Stimulated activated naive CD4-positive, alpha-beta T cell (primary cell): ENCODE data around the gene GSC2.
"Not testable (repeated sequence)": the region's sequence is repeated elsewhere in the genome, so short reads cannot be mapped to it uniquely, and the experiment has no call there.

Experiments used
- DNase-seq, 6 experiments: peaks; one replicate each; lab custom pipeline; 2025; lab: John Stamatoyannopoulos, UW

GSC2 gene

GRCh38 chr22:19178065-19178656, 28.1 kb upstream of the GSC2 start:
- peak; percentile 36 to 71 (median 62) for DNase-seq

DNA sequence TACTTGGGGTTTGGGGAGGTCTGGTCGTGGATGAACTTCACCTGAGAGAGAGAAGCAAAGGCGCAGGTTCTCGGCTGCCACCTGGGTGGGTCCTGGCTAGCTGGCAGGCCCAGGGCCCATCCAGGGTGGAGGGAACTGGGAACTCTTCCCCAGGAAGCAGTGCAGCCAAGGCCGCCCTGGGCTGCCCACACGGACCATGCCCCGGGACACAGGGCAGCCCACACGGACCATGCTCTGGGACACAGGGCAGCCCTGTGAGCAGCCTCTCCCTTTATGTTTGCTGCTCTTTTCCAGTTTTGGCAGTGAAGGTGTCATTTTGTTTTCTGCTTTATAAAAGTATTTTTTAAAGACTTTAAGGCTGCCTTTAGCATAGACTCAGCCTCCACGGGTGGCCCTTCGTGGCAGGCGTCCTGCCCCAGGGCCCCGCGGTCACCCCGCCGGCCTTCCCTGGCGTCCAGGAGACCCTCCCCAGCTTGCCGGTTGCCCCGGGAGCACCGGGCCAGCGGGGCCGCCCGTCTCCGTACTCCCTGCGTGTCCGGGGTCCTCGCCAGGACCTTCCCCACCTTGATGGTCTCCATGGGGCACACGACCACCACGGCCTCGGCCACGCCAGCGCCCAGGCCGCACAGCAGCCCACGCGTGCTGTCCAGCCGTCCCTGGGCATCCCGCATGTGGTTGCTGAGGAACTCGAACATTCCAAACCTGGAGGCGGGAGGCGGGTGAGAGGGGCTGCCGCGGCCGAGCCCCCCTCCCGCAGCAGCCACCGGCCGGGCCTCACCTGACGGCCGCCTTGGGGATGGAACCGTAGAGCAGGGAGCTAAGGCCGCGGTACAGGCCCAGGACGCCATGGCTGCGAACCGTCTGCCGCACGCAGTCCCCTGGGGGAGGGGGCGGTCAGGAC, 27.3 kb upstream of the GSC2 start:
- DNase-seq, result no peak

- no peak for DNase-seq
Observed at GRCh38 chr22:19176732-19177131, 26.6 kb upstream of the GSC2 start.

DNA sequence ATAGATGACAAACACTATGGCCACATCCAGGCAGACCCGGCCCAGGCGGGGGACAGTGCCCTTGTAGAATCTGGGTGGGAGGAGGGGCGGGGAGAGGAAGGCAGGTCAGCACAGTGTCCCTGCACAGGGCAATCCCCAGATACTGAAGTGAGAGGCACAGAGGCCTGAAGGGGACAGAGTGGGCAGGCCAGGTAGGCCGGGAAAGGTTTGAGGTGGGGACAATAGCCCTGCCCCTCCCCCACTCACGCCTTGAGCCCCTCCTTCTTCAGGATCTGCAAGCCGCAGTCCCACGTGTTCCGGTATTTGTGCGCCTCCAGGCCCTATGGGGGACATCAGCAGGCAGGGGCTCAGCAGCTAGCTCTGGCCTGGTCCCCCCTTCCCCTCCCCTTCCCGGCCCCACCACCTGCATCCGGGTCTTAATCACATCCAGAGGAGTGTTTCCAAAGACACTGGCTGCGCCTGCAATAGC, 26.1 kb upstream of the GSC2 start:
- DNase-seq, result no peak

- no peak for DNase-seq
Observed at GRCh38 chr22:19175602-19176174, 25.6 kb upstream of the GSC2 start.

DNA sequence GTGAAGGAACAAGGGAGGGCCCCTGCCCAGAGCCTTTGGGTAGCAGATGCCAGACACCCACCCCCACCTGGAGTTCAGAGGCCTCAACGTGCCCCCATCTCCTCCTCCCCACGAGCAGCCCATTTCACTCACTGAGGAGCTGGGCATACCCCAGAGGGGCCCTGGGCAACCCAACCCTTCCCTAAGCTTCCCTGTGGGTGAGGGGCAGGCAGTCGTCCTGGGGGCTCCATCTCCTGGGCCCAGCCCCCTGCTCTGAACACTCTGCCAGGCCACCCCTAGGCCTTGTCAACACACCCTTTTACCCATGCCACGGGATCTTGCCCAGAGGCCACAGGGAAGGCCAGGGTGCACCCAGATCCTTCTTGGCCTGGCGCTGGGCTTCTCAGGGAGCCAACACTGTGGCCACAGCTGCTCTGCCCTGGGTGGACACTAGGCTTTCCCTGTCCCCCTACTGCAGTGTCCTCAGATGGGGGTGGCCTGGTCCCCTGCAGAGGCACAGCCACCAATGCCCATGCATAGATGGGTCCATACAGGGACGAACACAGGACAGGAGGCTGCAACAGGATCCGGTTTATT, 25.0 kb upstream of the GSC2 start:
- DNase-seq, result no peak

DNA sequence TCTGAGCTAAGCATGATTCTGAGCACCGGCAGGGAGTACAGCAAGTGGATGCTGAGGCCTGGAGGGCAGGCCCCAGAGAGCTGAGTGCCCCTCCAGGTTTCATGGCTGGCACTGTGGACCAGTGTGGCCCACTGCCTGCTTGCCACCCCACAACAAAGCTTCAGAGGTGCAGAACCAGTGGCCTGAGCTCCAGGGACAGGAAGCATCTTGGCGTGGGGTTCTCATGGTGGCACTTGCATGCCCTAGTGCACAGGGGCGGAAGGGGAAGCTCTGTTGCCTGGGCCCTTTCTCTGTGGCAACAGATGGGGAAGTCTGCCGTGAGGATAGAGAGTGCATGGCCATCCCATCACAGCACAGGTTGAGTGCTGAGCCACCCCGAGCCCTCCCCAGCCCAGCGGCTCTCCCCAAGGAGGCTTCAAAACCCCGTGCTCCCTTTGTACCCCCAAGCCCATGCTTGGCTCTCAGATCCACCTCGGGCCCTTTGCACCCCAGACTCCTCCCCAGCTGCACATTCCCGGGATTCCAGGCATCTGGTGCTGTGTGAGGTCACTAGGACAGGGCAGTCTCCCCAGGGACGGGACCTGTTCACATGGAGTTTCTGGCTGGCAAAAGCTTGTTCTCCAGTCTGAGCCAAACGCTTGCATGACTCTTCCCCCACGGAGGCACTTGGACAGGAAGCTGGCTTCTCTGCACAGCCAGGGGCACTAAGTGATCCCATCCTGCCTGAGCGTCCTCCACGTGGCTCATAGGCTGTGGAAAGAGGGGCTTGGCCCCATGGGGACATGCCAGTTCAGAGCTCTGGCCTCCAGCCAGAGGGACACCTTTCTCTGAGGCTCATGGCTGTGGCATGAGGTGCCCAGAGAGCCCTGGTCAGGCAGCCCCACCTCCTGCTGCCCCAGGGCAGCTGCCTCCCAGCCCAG, 24.3 kb upstream of the GSC2 start:
- no peak for DNase-seq

- DNase-seq, result no peak
Observed at GRCh38 chr22:19173047-19174035, 23.2 kb upstream of the GSC2 start.

- DNase-seq, result no peak
Observed at GRCh38 chr22:19172213-19173046, 22.3 kb upstream of the GSC2 start.

DNA sequence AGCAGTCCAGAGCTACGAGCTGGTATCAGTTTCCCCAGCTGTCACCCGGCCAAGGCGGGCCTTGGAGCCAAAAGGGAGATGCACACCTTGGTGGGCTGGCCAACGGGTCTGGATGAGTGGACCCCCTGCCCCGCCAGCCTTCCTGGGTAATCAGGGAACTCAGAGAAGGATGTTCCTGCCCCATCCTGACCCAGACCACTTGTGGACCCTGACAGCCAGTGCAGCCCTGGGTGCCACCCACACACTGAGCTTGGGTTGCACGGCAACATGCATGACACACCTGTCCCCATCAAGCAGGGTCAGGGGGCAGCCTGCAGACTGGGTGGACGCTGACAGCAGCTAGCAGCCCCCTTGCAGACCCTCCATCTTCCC, 19.8 kb upstream of the GSC2 start:
- no peak for DNase-seq

GRCh38 chr22:19169002-19169946, 19.2 kb upstream of the GSC2 start:
- DNase-seq, result no peak

GRCh38 chr22:19168088-19168890, 18.2 kb upstream of the GSC2 start:
- no peak for DNase-seq

DNA sequence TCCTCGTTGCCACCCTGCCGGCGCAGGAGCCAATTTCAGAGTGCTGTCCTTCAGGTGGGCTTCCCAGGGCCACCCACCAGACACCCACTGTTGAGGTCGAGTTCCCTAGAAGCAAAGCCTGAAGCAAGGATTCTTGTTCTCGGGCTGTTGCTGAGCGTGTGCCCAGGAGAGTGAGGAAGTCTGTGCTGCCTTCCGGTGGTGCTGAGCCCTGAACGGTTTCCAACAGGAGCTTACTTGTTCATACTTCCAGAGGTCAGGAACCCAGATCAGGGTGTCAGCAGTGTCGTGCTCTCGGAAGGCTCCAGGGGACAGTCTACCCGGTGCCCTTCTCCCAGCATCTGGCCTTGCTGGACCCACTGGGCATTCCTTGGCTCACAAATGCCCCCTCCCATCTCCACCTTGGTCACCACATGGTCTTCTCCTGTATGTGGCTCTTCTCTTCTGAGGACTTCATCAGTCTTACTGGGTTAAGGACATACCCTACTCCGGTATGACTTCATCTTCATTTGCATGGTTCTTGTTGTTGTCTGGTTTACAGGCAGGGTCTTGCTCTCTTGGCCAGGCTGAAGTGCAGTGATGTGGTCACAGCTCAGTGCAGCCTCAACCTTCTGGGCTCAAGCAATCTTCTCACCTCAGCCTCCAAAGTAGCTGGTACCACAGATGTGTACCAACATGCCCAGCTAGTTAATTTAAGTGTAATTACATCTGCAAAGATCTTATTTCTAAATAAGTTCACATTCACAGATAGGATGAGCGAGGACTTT, 17.2 kb upstream of the GSC2 start:
- DNase-seq, result no peak

- no peak for DNase-seq
Observed at GRCh38 chr22:19166421-19166820, 16.3 kb upstream of the GSC2 start.

GRCh38 chr22:19164425-19164824, 14.3 kb upstream of the GSC2 start:
- no peak for DNase-seq

GRCh38 chr22:19158649-19159048, 8.6 kb upstream of the GSC2 start:
- not testable (repeated sequence) for DNase-seq

DNA sequence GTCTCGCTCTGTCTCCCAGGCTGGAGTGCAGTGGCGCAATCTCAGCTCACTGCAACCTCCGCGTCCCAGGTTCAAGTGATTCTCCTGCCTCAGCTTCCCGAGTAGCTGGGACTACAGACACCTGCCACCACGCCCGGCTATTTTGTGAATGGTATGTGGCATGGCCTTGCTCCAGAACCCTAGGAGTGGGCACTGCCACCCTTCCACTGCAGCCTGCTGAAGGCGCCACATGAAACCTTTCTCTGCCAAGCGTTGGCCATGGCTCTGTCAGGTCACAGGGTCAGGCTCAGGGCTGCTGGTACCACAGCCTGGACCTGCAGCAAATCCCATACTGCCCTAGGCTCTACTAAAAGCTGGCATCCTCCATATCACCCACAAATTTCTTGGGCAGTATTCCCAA, 6.0 kb upstream of the GSC2 start:
- DNase-seq, result not testable (repeated sequence)
